Kidney glomerular epithelial cell (primary cell): ENCODE measurements around the gene CSNK1E.

ENCODE experiments used
- DNase-seq: peaks from one replicate; lab custom pipeline; 2025; lab: John Stamatoyannopoulos, UW

The CSNK1E gene

DNA sequence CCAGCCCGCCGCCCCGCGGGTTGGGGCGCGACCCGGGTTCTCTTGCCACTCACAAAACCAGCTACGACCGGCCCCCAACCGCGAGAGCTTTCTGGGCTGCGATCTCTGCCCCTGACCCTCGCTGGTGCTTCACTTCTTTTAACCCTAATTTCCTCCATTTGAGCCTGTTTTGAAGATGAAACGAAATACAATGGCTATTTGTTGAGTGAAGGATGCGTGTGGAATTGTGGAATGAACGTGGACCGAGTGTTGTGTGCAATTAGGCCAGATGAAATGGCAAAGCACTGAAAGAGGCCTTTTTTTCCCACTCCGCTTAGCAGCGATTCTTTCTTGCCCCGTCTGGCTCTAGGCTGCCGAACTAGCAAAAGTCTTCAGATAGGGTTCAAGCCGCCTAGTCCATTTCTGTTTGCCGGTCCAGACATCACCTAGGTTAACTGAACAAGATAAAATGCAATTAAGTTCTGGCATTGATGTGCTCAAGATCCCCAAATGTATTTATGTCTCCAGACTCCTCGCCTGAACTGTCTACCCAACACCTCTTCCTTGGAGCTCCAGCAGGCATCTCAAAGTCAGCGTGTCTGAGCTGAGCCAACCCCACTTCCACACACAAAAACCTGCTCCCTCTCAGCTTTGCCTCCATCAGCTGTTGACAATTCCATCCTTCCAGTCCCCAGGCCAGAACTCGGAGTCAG lies 44.0 kb downstream of the CSNK1E start:
- no peak for DNase-seq

DNA sequence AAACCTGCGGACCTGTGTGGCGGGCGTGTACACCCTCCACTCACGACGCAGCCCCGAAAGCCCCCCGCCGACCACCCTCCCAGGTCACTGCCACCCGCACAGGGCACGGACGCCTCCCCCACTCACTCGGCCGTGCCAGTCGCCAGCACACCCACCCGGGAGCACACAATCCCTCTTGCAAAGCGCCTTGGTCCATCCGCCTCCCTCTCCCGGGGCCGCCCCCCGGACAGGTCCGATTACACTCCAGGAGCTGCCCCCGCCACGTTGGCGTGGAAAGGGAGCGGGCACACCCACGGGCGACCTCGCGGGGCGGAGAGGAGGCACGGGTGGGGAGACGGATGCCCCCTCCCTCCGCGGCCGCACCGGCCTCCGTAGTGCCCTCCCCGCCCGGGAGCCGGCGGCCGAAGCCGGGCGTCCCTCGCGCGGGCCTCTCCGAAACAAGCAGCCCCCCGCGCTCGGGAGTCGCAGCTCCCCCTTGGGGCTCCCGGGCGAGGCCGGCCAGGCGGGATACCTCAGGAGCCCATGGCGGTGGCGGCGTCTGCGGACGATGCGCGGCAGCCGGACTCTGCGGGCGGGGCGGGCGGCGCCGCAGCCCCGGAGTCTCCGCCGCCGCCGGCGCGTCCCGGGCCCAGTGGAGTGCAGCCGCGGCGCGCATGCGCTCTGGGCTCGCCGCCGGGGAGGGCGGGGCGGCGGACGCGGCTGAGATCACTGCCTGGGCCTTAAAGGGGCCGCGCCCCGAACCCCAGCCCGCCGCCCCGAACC lies 44.7 kb downstream of the CSNK1E start, which contains the start of gene TMEM184B:
TSS of gene TMEM184B (minus strand) at position 638 of the 762 bp plus-strand sequence. CDS start 25,049 bp downstream, outside the sequence.
- peak; percentile 49 for DNase-seq

DNA sequence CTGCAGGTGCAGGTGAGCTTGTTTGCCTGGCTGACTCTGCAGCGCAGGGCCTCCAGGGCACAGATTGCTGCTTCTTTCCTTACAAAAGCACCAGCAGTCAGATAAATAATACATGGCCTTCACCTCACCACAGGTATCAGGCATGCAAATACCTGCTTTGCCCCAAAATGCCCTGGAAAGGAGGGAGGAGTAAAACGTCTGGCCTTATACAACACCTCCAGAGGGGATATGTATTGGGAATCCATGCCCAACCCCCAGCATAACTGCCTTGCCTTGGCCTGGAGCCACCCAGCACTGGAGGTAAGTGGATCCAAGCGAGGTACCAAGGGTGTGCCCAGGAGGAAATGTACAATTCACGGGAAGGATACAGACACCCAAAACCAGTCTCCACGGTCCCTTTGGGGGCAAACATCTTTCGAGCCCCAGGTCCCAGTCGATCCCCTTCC lies 45.3 kb downstream of the CSNK1E start:
- no peak for DNase-seq

DNA sequence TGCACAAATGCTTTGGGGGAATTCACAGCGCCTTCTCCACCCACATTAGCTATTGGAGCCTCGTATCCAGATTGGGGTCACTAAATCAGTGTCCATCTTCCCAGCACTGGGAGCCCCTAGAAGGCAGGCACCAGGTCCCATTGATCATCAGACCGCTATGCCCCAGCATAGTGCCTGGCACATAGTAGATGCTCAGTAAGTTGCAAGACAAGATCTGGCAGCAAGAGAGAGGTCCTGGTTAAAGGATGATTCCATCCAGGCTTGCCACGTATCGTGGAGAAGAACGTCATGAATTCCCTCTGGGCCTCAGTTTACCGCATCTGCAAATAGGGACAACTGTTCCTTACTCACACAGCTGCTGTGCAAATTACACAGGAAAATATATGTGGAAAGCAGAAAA lies 46.1 kb downstream of the CSNK1E start:
- no peak for DNase-seq

DNA sequence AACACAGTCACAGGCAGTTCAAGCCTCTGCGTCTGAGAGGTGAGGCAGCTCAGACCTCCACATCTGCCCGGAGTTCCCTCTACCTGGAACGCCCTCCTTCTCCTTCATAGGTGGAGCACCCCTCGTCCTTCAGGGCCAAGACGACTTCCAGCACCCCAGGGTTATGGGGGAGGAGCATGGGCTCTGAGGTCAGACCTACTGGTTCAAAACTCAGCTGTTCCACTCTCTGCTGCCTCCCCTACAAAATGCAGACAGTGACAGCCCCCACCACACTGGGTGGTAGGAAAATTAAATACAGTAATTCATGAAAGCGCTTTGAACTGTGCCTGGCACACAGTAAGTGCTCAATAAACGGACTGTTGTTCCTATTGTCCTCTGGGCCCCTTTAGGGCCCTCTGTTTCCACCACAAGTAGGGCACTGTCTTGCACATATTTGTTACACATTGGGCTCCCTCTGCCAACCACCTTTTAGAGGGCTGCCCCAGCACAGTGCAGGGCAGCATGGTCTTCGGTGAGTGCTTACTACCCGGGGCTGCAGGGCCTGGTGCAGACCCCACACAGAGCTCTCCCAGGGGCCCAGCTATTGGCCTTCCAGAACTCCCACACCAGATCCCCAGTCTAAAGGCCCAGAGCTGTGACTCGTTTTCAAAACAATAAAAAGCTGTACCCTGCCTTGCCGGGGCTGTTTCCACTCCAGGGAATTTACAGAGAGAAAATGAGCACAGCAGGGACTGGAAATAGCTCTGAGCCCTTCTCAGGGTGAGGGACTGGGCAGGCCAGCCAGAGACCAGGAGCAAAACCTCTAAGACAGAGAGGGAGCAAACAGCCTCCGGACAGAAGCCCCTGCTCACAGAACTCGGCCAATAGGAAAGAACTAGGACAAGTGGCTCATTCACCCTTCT lies 46.9 kb downstream of the CSNK1E start:
- DNase-seq: no peak

DNA sequence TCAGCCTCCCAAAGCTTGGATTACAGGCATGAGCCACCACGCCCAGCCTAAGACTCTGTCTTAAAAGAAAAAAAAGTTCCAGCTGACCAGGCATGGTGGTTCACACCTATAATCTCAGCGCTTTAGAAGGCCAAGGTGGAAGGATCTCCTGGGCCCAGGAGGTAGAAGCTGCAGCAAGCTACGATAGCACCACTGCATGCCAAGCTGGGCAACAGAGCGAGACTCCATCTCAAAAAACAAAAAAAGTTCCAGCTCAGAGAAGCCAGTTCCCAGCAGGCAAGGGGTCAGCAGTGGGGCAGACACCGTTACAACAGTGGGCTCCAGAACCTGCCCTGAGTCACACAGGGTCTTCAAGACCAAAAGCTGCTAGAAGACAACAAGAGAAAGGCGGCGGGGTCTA lies 47.8 kb downstream of the CSNK1E start:
- no peak for DNase-seq

DNA sequence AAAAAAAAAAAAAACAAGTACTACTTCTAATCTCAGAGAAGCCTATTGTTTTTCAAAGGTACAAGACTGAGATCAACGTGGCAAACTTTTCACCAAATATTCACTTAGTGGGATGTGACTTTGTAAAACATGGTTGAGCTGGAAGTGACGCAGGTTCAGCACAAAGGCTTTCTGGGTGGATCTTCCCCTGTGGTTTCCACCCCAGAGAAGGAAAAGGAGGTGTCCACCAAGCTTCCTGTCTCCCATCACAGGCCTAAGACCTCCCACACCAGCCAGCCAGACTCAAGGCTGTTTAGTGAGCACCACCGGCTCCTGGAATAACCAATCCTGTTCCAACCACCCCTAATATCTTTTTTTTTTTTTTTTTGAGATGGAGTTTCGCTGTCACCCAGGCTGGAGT lies 50.1 kb downstream of the CSNK1E start:
- no peak for DNase-seq

DNA sequence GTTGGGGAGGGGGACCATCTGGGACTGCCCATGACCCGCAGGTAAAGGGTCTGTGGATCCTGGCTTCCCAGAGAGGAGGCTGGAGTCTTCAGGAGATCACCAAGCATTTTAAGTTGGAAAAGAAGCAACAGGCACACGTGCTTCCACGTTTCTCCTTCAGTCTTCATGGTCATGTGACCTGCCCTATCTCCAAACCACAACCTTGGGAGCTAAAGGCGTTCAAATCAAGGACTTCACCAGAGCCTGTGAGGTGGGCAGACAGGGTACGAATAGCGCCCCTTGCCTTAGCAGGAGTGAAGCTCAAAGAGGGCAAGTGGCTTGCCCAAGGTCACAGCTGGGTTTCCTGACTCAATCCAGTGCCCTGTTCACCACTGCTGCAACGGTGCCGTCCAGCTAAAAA lies 51.1 kb downstream of the CSNK1E start:
- DNase-seq: no peak

DNA sequence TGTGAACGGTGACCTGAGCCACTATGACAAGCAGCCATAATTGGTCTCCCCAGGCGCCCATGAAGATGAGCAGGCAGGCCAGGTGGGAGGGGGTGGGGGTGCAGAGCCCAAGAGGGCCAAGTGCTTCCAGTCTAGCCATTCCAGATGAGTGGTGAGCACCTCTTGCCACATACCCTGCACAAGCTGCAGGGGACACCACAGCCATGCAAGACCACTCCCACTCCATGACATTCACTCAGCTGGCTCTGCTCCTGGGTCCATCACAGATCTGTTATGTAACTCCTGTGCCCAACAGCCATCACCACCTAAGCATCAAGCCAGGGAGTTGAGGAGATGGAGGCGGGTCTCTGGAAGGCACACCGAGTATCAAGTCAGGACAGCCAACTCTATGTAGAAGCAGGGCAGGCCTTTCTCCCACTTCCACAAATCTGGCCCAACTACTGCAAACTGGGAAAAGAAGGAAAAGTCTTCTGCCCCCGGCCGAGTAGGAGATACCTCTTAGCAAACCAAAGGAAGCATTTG lies 52.9 kb downstream of the CSNK1E start:
- DNase-seq: no peak

DNA sequence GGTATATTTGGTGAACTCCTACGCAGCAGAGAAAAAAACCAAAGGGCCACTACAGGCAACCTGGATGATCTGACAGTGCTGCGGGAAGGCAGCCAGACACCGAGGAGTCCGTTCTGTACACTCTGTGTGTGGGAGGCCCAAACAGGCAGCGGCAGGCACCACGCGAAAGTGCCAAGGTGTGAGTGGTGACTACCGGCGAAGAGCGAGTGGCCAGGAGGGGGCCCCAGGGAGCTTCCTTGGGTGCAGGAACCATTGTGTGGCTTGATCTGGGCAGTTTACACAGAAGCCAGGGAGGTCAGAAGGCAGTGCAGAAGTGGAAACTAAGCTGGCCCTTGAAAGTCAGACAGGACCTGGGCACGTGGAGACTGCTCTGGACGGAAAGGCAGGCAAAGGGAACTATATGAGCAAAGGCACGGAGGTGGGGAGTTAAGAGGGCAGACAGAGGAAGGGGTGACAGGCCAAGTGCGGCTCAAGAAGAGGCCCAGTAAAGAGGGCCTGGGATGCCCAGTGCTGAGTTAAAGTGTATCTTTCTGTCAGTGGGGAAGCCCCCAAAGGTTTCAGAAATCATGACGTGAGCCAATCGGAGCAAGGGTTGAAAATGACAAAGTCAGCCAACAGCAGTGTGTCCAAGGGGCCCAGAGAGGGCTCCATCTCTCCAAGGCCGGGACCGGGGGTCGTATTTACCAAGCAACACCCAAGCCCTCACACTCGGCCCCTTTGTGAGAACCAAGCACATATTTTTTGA lies 55.0 kb downstream of the CSNK1E start:
- no peak for DNase-seq

DNA sequence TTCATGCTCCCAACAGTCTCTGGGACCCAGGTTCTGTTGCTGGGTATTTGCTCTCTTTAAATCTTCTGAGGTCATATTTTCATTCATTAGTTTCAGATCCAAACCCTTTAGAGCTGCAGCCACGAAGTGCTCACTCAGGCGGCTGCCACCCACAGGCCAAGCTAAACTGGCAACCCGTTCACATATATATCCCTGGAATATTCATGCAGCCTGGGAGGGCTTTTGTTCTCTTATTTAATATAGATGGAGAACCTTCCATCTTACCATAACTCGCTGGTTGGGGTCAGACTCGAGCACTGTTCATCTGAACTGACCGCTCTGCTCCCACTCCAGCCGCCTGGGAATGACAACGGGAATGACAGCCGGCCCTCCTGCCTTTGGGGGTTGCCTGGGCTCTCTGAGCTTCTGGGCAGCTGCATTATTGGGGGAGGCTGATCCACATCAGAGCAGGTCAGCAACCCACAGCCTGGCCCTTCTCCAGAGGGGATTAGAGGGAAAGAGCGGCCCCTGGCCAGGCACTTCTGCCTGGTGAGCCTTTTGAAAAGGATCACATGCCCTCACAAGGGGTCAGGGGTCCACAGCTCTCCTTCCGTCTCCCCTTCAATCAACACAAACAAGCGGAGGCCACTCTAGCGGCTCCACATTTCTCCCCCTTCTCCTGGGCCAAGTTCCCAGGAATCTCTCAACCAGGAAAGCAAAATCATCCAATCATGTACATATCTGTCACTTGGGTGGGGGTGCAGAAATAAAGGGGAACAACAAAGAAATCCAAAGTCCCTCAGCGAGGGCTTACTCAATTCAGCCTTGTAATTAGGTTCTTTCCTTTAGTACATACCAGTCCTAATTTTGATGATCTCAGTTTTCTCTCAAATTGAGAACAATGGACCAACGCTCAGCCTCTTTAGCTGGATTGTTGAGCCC lies 56.2 kb downstream of the CSNK1E start:
- no peak for DNase-seq

DNA sequence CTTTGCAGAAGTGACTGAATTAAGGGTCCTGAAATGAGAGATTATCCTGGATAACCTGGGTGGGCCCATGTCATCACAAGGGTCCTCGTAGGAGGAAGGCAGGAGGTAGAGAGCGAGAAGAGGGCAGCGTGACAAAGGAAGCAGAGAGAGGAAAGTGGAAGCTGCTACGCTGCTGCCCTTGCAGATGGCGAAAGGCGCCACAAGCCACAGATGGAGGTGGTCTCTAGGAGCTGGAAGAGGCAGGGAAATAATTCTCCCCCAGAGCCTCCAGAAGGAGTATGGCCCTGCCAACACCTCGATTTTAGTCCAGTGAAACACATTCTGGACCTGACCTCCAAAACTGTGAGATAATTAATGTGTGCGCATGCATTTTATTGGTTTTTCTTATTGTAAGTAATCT lies 57.9 kb downstream of the CSNK1E start:
- no peak for DNase-seq

DNA sequence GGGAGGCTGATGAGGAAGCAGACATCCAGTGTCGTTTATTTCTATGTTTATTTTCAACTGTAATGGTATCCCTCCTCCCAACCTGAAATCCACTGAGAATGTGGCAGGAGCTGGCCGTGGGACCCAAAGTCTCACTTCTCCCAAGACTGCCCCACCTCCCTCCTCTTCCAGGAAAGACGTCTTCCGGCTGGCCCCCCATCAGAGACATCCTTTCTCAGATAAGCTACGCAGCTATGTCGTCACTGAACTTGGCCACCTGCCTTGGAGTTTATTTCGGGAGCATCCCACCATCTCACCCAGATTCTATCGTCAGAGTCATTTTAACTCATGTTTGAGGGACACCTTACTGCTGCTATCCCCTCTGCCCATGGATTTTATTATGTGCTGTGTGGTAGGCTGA lies 58.3 kb downstream of the CSNK1E start:
- DNase-seq: no peak

DNA sequence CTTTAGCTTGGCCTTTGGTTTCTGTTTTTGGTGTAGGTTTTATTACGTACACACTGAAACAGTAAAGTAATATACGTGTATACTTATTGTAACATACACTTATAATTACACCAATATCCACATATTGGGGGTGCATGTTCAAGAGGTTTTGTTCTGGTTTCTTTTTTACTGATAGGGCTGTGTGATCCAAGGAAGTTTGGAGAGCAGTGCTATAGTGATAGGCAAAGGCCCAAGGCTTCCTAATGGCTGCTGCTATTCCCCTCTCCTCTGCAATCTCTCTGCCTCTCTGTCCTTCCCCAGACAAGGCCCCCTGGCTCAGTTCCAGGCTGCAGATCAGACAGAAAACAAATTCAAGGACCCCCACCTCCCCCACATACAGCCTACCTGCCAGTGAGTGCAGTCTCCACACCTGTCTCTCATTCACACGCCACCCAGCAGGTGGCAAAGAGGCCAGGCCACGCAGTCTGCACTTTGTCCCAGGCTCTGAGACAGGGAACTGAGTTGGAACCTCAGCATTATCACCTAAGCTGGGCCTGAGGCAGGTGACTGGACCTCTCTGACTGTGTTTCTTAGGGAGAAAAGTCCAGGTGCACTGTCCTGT lies 59.5 kb downstream of the CSNK1E start:
- no peak for DNase-seq

DNA sequence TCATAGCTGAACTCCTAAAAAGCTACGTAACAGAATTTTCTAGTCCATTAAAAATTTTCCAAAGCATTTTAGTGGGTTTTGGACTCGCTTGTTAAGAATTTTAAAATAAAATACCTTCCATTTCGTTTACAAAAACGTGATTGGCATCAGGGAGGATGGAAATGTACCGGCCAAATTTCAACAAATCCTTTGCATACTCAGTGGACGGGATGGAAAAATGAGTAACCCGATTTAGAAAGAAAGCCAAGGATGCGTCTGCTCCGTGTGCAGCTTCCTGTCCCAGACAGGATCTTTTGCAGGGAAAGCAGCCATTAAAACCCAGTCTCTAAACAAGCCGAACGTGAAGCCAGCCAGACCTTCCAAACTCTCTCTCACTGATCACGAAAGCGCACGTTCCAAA lies 60.1 kb downstream of the CSNK1E start:
- DNase-seq: no peak

DNA sequence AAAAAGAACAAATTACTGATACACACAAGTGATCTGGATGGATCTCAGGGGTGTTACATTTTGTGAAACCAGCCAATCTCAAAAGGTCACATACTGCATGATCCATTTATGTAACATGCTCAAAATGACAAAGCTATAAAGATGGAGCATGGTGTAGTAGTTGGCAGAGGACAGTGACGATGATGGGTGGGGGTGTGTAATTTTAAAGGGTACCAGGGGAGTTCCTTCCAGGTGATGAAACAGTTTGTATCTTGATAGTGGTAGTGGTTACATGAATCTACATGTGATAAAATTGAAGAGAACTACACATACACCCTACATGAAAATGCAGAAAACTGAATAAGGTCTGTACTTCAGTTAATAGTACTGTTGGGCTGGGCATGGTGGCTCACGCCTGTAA lies 61.5 kb downstream of the CSNK1E start:
- no peak for DNase-seq

DNA sequence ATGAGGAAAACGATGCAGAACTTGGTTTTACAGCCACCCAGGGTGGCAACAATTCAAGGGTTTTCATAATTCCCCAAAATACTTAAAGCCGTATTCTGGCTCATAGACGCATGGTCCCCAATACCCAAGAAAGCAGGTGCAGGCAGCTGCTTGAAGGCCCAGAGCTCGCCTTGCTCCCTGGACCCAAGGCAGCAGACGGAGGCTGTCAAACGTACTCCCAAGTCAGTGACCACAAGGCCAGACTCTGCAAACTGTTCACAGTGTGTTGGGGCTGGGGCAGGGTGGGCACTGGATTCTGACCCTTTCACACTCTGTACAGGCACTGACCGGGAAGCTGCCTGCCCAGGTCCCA lies 65.9 kb downstream of the CSNK1E start:
- DNase-seq: no peak

DNA sequence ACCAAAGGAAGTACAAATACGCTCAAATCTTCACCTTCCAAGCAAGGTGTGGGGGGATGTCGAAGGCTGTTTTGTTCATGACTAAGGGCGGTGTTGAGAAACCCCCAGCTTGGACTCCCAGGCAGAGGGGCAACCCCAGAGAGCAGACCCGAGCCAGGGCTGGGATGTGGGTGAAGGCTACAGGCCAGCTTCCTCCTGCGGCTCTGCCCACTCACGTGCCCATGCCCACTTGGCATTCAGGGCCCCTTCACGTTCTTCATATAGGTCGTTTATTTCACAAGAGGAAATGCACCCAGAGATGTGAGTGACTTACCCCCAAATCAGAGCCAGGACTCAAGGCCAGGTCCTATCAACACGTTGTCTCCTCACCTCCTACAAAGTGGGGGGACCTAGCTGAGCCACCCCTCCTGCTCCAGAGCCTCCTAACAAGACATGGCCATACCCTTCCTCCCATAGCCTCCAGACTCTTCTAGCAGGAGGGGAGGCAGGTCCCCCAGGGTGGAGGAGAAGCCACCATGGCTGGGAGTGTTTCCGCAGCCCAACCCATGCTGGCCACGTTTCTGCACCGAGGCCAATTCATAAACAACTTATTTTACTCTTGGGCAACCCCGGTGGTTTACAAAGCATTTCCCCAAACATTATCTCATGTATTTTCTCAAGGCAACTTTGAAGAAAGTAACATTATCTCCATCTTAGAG lies 66.4 kb downstream of the CSNK1E start:
- no peak for DNase-seq

DNA sequence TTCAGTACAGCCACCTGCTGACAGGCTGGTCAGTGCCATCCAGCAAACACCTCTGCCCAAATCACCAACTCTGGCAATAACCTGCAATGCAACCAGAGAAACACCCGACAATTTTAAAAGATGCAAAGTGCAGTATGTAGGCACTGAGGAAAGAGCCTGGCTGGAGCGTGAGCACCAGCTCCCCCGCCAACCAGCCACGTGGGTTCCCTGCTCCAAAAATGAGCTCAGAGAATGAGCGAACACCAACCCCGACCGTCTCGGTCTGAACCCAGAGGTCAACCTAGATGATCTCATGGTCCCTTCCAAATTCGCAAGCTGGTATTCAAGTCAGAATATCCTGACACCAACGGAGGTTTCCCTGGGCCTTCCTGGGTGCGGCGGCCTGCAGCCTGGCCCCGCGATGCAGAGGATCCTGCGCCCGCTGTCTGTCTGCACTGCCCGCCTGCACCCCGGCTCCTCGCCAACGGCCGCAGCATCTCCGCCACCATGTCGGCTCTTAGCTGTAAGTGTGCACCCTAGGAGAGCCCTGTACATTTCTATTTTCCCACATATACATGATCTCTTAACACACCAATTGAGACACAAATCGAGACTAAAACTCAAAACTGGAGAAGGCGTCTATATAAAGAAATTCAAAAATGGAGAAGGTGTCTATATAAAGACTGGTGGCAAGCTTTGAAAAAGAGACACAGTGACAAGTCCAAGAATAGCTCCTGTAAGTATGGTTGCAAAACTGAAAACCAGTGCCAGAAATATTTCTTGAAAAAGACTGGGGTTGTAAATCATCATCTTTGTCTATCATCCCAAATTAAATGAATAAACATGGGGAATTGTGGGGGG lies 67.2 kb downstream of the CSNK1E start:
- no peak for DNase-seq
